ENCODE measurements around the gene KCNAB1. TPM values are rescaled to one million over a fixed set of nuclear protein-coding genes. Genes with fewer than 3 reads are reported as not detected.

Gene KCNAB1
- total and polyA plus RNA-seq, 2 of the 8 experiments (the other 6 are each of a cell fraction or from before 2014, with no cell fraction given) = 0.51 to 2.3 TPM

- TF ChIP-seq BACH1 (IDR thresholded peaks at IDR 0.05; ENCODE audit: low read length) = no peak
- no peak for TF ChIP-seq SRF (IDR thresholded peaks at IDR 0.05; ENCODE audit: low read depth, low read length)
- no peak for TF ChIP-seq RXRA (IDR thresholded peaks at IDR 0.05; ENCODE audit: insufficient read depth, low read depth, low read length)
These were observed at the start of gene KCNAB1 (continued) for GRCh38 chr3:156120528-156121251.

All from H1 (cell line).